GM12878 (cell line): ENCODE results near the gene SEMA4D. TPM values are rescaled to one million over a fixed set of nuclear protein-coding genes. Genes with fewer than 3 reads are reported as not detected.

Experiments
- ATAC-seq: fragments of 200-7000 bp; cut with Tn5 transposase; 3 replicates; pipeline ENCODE4 v1.9.1; 2020; ENCODE audit warnings: mild to moderate bottlenecking, moderate library complexity
- BruUV-seq: library from RNA; stranded (reverse); fragments of 400-500 nt; replicated peaks from 2 replicates; lab custom pipeline; 2021; lab: Mats Ljungman, UMichigan
- CTCF ChIA-PET: fragments of 300-600 bp; sonication (Branson Sonifier 250); formaldehyde crosslinking; extraction: SDS; loops from one replicate; lab custom pipeline; 2021; ENCODE audit warnings: inconsistent platforms; lab: Yijun Ruan, JAX
- POLR2A ChIA-PET: fragments of 350-600 bp; formaldehyde crosslinking; extraction: SDS; loops from one replicate; lab custom pipeline; 2021; ENCODE audit warnings: inconsistent platforms; lab: Charles Lee
- RAD21 ChIA-PET: fragments of 300-600 bp; sonication (Branson Sonifier 250); formaldehyde crosslinking; loops from one replicate; lab custom pipeline; 2023; ENCODE audit warnings: antibody characterized with exemption; ENCODE audit not compliant: unreplicated experiment; lab: Charles Lee
- SMC1A ChIA-PET: fragments of 300-600 bp; sonication (Branson Sonifier 250); formaldehyde crosslinking; loops from one replicate; lab custom pipeline; 2023; ENCODE audit not compliant: unreplicated experiment, uncharacterized antibody; lab: Charles Lee
- DNase-seq: peaks from one replicate; pipeline ENCODE4 v3.0.0-alpha.2; 2011; ENCODE audit warnings: low read depth, low spot score
- FAIRE-seq: peaks from 3 replicates; lab custom pipeline; 2011; peaks lifted over from hg19 to GRCh38; lab: Jason Lieb, UNC
- H2AFZ ChIP-seq: 2 replicates; pipeline ENCODE4 v1.6.0; 2011; ENCODE audit warnings: low read depth, low read length, control low read depth; ENCODE audit not compliant: control insufficient read depth
- H3K27ac ChIP-seq: 2 replicates; pipeline ENCODE4 v1.5.1; 2011; ENCODE audit warnings: control low read depth; ENCODE audit not compliant: control insufficient read depth, insufficient read depth
- H3K27me3 ChIP-seq, 2 experiments: replicated peaks in 1 of 2; 2 replicates each; pipeline versions ENCODE4 v1.6.0 to v1.6.1; 2011; ENCODE audit warnings: low read length in 1 of 2; ENCODE audit not compliant: control insufficient read depth in 2 of 2, insufficient read depth in 2 of 2
- H3K36me3 ChIP-seq, 2 experiments: 2 replicates each; pipeline ENCODE4 v1.5.1; 2011; ENCODE audit warnings: low read length in 1 of 2; ENCODE audit not compliant: control insufficient read depth in 2 of 2, insufficient read depth in 2 of 2
- H3K4me1 ChIP-seq: 2 replicates; pipeline ENCODE4 v1.6.1; 2011; ENCODE audit warnings: mild to moderate bottlenecking, low read length, moderate library complexity, mixed read lengths; ENCODE audit not compliant: control insufficient read depth, insufficient read depth
- H3K4me2 ChIP-seq: 2 replicates; pipeline ENCODE4 v1.6.0; 2011; ENCODE audit warnings: control low read depth; ENCODE audit not compliant: control insufficient read depth, insufficient read depth
- H3K4me3 ChIP-seq: fragments of 200-600 bp; sonication (generic); 2 replicates; pipeline ENCODE4 v1.5.1; 2016
- H3K79me2 ChIP-seq: 2 replicates; pipeline ENCODE4 v1.6.0; 2011; ENCODE audit warnings: low read length; ENCODE audit not compliant: control insufficient read depth, insufficient read depth
- H3K9ac ChIP-seq: 2 replicates; pipeline ENCODE4 v1.8.0; 2011; ENCODE audit warnings: low read length, control low read depth, mixed read lengths; ENCODE audit not compliant: control insufficient read depth, insufficient read depth
- H3K9me3 ChIP-seq: replicated peaks from 3 replicates; pipeline ENCODE4 v1.5.1; 2011; ENCODE audit warnings: mild to moderate bottlenecking, low read length; ENCODE audit not compliant: control insufficient read depth, insufficient read depth
- H4K20me1 ChIP-seq: 2 replicates; pipeline ENCODE4 v1.6.0; 2011; ENCODE audit not compliant: control insufficient read depth, insufficient read depth
- BCL11A ChIP-seq: IDR thresholded peaks from 2 replicates; pipeline ENCODE4 v1.6.1; 2011; ENCODE audit warnings: low read depth, low read length
- CHD2 ChIP-seq: IDR thresholded peaks from 2 replicates; pipeline ENCODE4 v1.6.1; 2011; ENCODE audit warnings: low read depth, low read length, improper control_type of control experiment, borderline replicate concordance
- IKZF1 ChIP-seq: fragments of 450-650 bp; conservative IDR thresholded peaks from 2 replicates; pipeline ENCODE4 v1.6.1; 2017; ENCODE audit warnings: antibody characterized with exemption, mild to moderate bottlenecking
- MYB ChIP-seq: fragments of 150-350 bp; IDR thresholded peaks from 2 replicates; pipeline ENCODE4 v1.6.1; 2014; ENCODE audit warnings: mild to moderate bottlenecking, low read depth, low read length, borderline replicate concordance
- RB1 ChIP-seq: fragments of 450-650 bp; formaldehyde crosslinking; IDR thresholded peaks from 2 replicates; pipeline ENCODE4 v1.6.1; 2017; ENCODE audit warnings: mild to moderate bottlenecking, borderline replicate concordance
- RCOR1 ChIP-seq: conservative IDR thresholded peaks from 2 replicates; pipeline ENCODE4 v1.6.1; 2012; ENCODE audit warnings: low read depth, low read length, improper control_type of control experiment
- SIX5 ChIP-seq: IDR thresholded peaks from 2 replicates; pipeline ENCODE4 v1.6.1; 2011; ENCODE audit warnings: mild to moderate bottlenecking, low read depth, low read length, moderate library complexity; ENCODE audit not compliant: severe bottlenecking
- SMARCA5 ChIP-seq: fragments of 450-650 bp; IDR thresholded peaks from 2 replicates; pipeline ENCODE4 v1.6.1; 2017; ENCODE audit warnings: mild to moderate bottlenecking
- SRF ChIP-seq, 2 experiments: IDR thresholded peaks; 2 replicates each; pipeline ENCODE4 v1.6.1; 2011; ENCODE audit warnings: low read depth in 2 of 2, low read length in 2 of 2, mild to moderate bottlenecking in 1 of 2, moderate library complexity in 1 of 2
- STAT1 ChIP-seq: fragments of 450-650 bp; conservative IDR thresholded peaks from 2 replicates; pipeline ENCODE4 v1.6.1; 2014; ENCODE audit warnings: antibody characterized with exemption, mild to moderate bottlenecking
- TAF1 ChIP-seq: IDR thresholded peaks from 2 replicates; pipeline ENCODE4 v1.6.1; 2011; ENCODE audit warnings: mild to moderate bottlenecking, low read depth, low read length, borderline replicate concordance
- ZZZ3 ChIP-seq: IDR thresholded peaks from 2 replicates; pipeline ENCODE4 v1.6.1; 2011; ENCODE audit warnings: low read depth; ENCODE audit not compliant: control insufficient read depth, insufficient read length
- WGBS: methylation state at CpG from one replicate; pipeline ENCODE4 v1.1.6; 2016; ENCODE audit warnings: low lambda C conversion rate; ENCODE audit not compliant: insufficient replicate concordance, insufficient coverage; ENCODE audit errors: missing lambda C conversion rate; 5-methylcytosine and 5-hydroxymethylcytosine counted together
- in situ Hi-C: fragments of 300-500 bp; cut with MboI; formaldehyde crosslinking; loops from 9 replicates; pipeline ENCODE4 v1.14.3; 2018; ENCODE audit warnings: mixed read lengths
- intact Hi-C: fragments of 100-400 bp; cut with micrococcal nuclease; formaldehyde crosslinking; loops from one replicate; pipeline ENCODE4 v1.14.2; 2022; ENCODE audit not compliant: unreplicated experiment
- polyA plus RNA-seq, 11 experiments: library from polyadenylated mRNA; depleted of rRNA in 4 of 11; unstranded in 6 of 11; stranded (reverse) in 5 of 11; fragments of >200 nt; fragmentation: Nextera tagmentation in 4 of 11; fragmentation: Illumina TruSeq in 1 of 11; extraction: Ambion mirVana in 4 of 11; extraction: Trizol in 1 of 11; gene quantifications; 1 replicate in 1 of 11; 2 replicates in 10 of 11; pipeline versions ENCODE4 v1.2.1 to v1.2.3, GENCODE V29; 2011 to 2016; ENCODE audit warnings: inconsistent platforms in 2 of 11, missing spikeins in 2 of 11, low read depth in 1 of 11
- total RNA-seq, 4 experiments: library from RNA; depleted of rRNA in 3 of 4; stranded (reverse); fragments of >200 nt in 3 of 4; fragmentation: Illumina TruSeq in 1 of 4; extraction: Trizol in 1 of 4; gene quantifications; 2 replicates each; pipeline versions ENCODE4 v1.2.1 to v1.2.3, GENCODE V29; 2013 to 2021
- TF ChIP-seq, protein P1 (sequence below): fragments of 450-650 bp; formaldehyde crosslinking; IDR thresholded peaks from 2 replicates; pipeline ENCODE4 v1.4.0; 2020; ENCODE audit warnings: mild to moderate bottlenecking, moderate library complexity
- TF ChIP-seq, protein P2 (sequence below): fragments of 450-650 bp; IDR thresholded peaks from 2 replicates; pipeline ENCODE4 v1.6.1; 2017; ENCODE audit warnings: mild to moderate bottlenecking
- TF ChIP-seq, protein P3 (sequence below): IDR thresholded peaks from 2 replicates; pipeline ENCODE4 v1.6.1; 2012; ENCODE audit warnings: mild to moderate bottlenecking, low read depth, low read length

Gene SEMA4D
- total and polyA plus RNA-seq, 10 of the 15 experiments (the other 5 are each of a cell fraction or from before 2014, with no cell fraction given): 15.1 to 136 (median 39.6) TPM

DNA sequence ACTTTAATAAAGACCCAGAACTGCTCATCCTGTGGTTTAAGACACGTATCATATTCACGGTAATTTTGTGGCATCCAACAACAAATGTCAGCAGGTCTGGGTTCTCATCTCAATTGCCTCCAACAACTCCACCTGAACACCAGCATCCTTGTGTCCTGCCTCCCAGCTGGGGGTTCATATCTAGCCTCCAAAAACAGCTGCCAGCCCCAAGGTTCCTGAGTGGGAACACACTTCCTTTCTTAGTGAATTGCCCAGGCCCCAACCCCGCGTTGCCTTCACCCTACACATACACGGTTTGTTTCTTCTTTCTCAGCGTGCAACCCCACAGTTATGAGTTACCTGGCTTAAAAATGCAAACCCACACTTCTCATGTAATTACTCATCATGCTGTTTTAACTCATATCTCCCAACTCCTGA, 77.9 kb downstream of the SEMA4D start:
- SMC1A ChIA-PET: interaction anchor here (1.4 to 5.6 kb wide), 5 partner anchors 9 to 129 kb away, joined by 5 to 46 read pairs (median 31); no protein-coding TSS in a partner anchor
- in situ Hi-C loops: no loop called here
- peaks cover 74% of the 10 kb centered on the region for H3K4me1 ChIP-seq
- BruUV-seq: no TSS peak
- POLR2A ChIA-PET: interaction anchor here (1.4 kb wide), 1 partner anchor 12 kb away, joined by 3 read pairs; no protein-coding TSS in a partner anchor
- H3K4me3 ChIP-seq: no peak overlapping the region; the same call in 1 of the 2 replicates
- ATAC-seq (peak; percentile 37), FAIRE-seq (no peak), DNase-seq (no peak)
- H3K9ac ChIP-seq: 0 out of 2 replicates have a peak overlapping the region, but pooled peaks have one; percentile 3
- H3K79me2 ChIP-seq: peaks cover 88% of the 10 kb centered on the region
- peak overlapping the region; percentile 97 for H3K27ac ChIP-seq
- intact Hi-C loops: no loop called here
- H2AFZ ChIP-seq: no peak overlapping the region
- H3K4me2 ChIP-seq: peak overlapping the region; percentile 72
- CTCF ChIA-PET: no interaction called here
- peaks cover 8 to 20% of the 10 kb centered on the region in 2 experiments for H3K36me3 ChIP-seq
- RAD21 ChIA-PET: interaction anchor here (1.0 to 3.5 kb wide), 4 partner anchors 9 to 45 kb away, joined by 3 to 18 read pairs (median 9); no protein-coding TSS in a partner anchor
- no peaks in the 10 kb centered on the region for H3K27me3 ChIP-seq
- H3K9me3 ChIP-seq: no peaks in the 10 kb centered on the region; the same call in 2 of the 3 replicates
- WGBS: under 1% methylated on average over 6 of the region's 6 CpGs
- no peaks in the 10 kb centered on the region for H4K20me1 ChIP-seq
- TF ChIP-seq SMARCA5 (no peak), BCL11A (peak; percentile 58; the same call in 1 of the 2 replicates), TAF1 (no peak), SIX5 (no peak), MYB (no peak), STAT1 (no peak), ZZZ3 (no peak), RB1 (no peak), IKZF1 (no peak), SRF (IDR thresholded peaks at IDR 0.05; ENCODE audit: low read depth in 2 of 2, low read length in 2 of 2) (no peak), RCOR1 (no peak), CHD2 (no peak)
- TF ChIP-seq, protein P1, sequence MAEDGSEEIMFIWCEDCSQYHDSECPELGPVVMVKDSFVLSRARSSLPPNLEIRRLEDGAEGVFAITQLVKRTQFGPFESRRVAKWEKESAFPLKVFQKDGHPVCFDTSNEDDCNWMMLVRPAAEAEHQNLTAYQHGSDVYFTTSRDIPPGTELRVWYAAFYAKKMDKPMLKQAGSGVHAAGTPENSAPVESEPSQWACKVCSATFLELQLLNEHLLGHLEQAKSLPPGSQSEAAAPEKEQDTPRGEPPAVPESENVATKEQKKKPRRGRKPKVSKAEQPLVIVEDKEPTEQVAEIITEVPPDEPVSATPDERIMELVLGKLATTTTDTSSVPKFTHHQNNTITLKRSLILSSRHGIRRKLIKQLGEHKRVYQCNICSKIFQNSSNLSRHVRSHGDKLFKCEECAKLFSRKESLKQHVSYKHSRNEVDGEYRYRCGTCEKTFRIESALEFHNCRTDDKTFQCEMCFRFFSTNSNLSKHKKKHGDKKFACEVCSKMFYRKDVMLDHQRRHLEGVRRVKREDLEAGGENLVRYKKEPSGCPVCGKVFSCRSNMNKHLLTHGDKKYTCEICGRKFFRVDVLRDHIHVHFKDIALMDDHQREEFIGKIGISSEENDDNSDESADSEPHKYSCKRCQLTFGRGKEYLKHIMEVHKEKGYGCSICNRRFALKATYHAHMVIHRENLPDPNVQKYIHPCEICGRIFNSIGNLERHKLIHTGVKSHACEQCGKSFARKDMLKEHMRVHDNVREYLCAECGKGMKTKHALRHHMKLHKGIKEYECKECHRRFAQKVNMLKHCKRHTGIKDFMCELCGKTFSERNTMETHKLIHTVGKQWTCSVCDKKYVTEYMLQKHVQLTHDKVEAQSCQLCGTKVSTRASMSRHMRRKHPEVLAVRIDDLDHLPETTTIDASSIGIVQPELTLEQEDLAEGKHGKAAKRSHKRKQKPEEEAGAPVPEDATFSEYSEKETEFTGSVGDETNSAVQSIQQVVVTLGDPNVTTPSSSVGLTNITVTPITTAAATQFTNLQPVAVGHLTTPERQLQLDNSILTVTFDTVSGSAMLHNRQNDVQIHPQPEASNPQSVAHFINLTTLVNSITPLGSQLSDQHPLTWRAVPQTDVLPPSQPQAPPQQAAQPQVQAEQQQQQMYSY (CRISPR knock-in tag): no peak
- TF ChIP-seq, protein P2, sequence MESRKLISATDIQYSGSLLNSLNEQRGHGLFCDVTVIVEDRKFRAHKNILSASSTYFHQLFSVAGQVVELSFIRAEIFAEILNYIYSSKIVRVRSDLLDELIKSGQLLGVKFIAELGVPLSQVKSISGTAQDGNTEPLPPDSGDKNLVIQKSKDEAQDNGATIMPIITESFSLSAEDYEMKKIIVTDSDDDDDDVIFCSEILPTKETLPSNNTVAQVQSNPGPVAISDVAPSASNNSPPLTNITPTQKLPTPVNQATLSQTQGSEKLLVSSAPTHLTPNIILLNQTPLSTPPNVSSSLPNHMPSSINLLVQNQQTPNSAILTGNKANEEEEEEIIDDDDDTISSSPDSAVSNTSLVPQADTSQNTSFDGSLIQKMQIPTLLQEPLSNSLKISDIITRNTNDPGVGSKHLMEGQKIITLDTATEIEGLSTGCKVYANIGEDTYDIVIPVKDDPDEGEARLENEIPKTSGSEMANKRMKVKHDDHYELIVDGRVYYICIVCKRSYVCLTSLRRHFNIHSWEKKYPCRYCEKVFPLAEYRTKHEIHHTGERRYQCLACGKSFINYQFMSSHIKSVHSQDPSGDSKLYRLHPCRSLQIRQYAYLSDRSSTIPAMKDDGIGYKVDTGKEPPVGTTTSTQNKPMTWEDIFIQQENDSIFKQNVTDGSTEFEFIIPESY: no peak
- TF ChIP-seq, protein P3, sequence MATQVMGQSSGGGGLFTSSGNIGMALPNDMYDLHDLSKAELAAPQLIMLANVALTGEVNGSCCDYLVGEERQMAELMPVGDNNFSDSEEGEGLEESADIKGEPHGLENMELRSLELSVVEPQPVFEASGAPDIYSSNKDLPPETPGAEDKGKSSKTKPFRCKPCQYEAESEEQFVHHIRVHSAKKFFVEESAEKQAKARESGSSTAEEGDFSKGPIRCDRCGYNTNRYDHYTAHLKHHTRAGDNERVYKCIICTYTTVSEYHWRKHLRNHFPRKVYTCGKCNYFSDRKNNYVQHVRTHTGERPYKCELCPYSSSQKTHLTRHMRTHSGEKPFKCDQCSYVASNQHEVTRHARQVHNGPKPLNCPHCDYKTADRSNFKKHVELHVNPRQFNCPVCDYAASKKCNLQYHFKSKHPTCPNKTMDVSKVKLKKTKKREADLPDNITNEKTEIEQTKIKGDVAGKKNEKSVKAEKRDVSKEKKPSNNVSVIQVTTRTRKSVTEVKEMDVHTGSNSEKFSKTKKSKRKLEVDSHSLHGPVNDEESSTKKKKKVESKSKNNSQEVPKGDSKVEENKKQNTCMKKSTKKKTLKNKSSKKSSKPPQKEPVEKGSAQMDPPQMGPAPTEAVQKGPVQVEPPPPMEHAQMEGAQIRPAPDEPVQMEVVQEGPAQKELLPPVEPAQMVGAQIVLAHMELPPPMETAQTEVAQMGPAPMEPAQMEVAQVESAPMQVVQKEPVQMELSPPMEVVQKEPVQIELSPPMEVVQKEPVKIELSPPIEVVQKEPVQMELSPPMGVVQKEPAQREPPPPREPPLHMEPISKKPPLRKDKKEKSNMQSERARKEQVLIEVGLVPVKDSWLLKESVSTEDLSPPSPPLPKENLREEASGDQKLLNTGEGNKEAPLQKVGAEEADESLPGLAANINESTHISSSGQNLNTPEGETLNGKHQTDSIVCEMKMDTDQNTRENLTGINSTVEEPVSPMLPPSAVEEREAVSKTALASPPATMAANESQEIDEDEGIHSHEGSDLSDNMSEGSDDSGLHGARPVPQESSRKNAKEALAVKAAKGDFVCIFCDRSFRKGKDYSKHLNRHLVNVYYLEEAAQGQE: no peak
